Measurements from ENCODE around the gene DHCR7.

Gene DHCR7

GRCh38 chr11:71485466-71485865 is 37.3 kb upstream of the DHCR7 start:
- Histone ChIP-seq H3K4me3 (no peak overlapping the region), H3K27ac (no peak overlapping the region), H3K36me3 (peaks cover 60 to 94% (median 86%) of the 10 kb centered on the region in 3 donors), H3K27me3 (no peaks in the 10 kb centered on the region), H3K4me1 (no peaks in the 10 kb centered on the region), H3K9me3 (no peaks in the 10 kb centered on the region)
- intact Hi-C loops (cut with DNase I; ENCODE audit: low total_unique reads): no loop called here
- no peak for TF ChIP-seq CTCF (IDR thresholded peaks at IDR 0.05)
- DNase-seq: no peak

- Histone ChIP-seq H3K4me3 (no peak overlapping the region), H3K36me3 (peaks cover 60 to 94% (median 86%) of the 10 kb centered on the region in 3 donors), H3K27me3 (no peaks in the 10 kb centered on the region), H3K9me3 (no peaks in the 10 kb centered on the region), H3K27ac (no peak overlapping the region), H3K4me1 (no peaks in the 10 kb centered on the region)
- TF ChIP-seq CTCF (IDR thresholded peaks at IDR 0.05): no peak
- no peak for DNase-seq
- intact Hi-C loops (cut with DNase I; ENCODE audit: low total_unique reads): no loop called here
Observed at GRCh38 chr11:71485063-71485399, 36.8 kb upstream of the DHCR7 start.

- TF ChIP-seq CTCF (IDR thresholded peaks at IDR 0.05): no peak
- intact Hi-C loops (cut with DNase I; ENCODE audit: low total_unique reads): no loop called here
- Histone ChIP-seq H3K4me1 (no peaks in the 10 kb centered on the region), H3K4me3 (no peak overlapping the region), H3K9me3 (no peaks in the 10 kb centered on the region), H3K36me3 (peaks cover 61 to 94% (median 86%) of the 10 kb centered on the region in 3 donors), H3K27me3 (no peaks in the 10 kb centered on the region), H3K27ac (no peak overlapping the region)
- DNase-seq: peak in 1 of 2 donors; percentile 49
Observed at GRCh38 chr11:71484248-71485062, 36.3 kb upstream of the DHCR7 start.

GRCh38 chr11:71483692-71484091 is 35.5 kb upstream of the DHCR7 start:
- peak in 1 of 2 donors; percentile 17 for DNase-seq
- Histone ChIP-seq H3K4me1 (no peaks in the 10 kb centered on the region), H3K9me3 (no peaks in the 10 kb centered on the region), H3K27me3 (no peaks in the 10 kb centered on the region), H3K36me3 (peaks cover 68 to 94% (median 81%) of the 10 kb centered on the region in 3 donors), H3K27ac (no peak overlapping the region), H3K4me3 (no peak overlapping the region)
- intact Hi-C loops (cut with DNase I; ENCODE audit: low total_unique reads): no loop called here
- no peak for TF ChIP-seq CTCF (IDR thresholded peaks at IDR 0.05)

GRCh38 chr11:71482746-71483364 is 34.7 kb upstream of the DHCR7 start:
- H3K27me3 ChIP-seq: no peaks in the 10 kb centered on the region
- peaks cover 73 to 94% (median 83%) of the 10 kb centered on the region in 3 donors for H3K36me3 ChIP-seq
- DNase-seq: no peak
- H3K9me3 ChIP-seq: no peaks in the 10 kb centered on the region
- no peak overlapping the region for H3K4me3 ChIP-seq
- intact Hi-C loops (cut with DNase I; ENCODE audit: low total_unique reads): no loop called here
- H3K4me1 ChIP-seq: no peaks in the 10 kb centered on the region
- H3K27ac ChIP-seq: no peak overlapping the region
- no peak for TF ChIP-seq CTCF (IDR thresholded peaks at IDR 0.05)
